Measurements from ENCODE around the gene HEXIM2. TPM values are rescaled to one million over a fixed set of nuclear protein-coding genes. Genes with fewer than 3 reads are reported as not detected.

The HEXIM2 gene
- total and polyA plus RNA-seq, 2 of the 13 experiments (the other 11 are each of a cell fraction or from before 2014, with no cell fraction given) = 27.1 to 32.4 TPM

GRCh38 chr17:45148183-45149036 lies 13.3 kb upstream of the HEXIM2 start, which contains the start of gene HEXIM1 (continued):
- no peak for TF ChIP-seq ZNF597 (CRISPR knock-in tag; IDR thresholded peaks at IDR 0.05)
- peak; percentile 93; the same call in 1 of the 2 replicates for TF ChIP-seq CBX5 (CRISPR knock-in tag; IDR thresholded peaks at IDR 0.05; ENCODE audit: borderline replicate concordance)
- TF ChIP-seq ZBTB49 (CRISPR knock-in tag; IDR thresholded peaks at IDR 0.05; ENCODE audit: borderline replicate concordance) = peak; percentile 74; the same call in 1 of the 2 replicates
- 0 out of 2 replicates have a peak, but pooled peaks have one; percentile 85 for TF ChIP-seq ZNF83 (CRISPR knock-in tag; IDR thresholded peaks at IDR 0.05; ENCODE audit: borderline replicate concordance)
- no peak for TF ChIP-seq RNF2 (conservative IDR thresholded peaks at IDR 0.05; ENCODE audit: low read depth)
- peak; percentile 79 for TF ChIP-seq TEAD2 (CRISPR knock-in tag; IDR thresholded peaks at IDR 0.05)
- TF ChIP-seq BCLAF1 (IDR thresholded peaks at IDR 0.05) = no peak
- TF ChIP-seq ZNF792 (CRISPR knock-in tag; IDR thresholded peaks at IDR 0.05) = peak; percentile 93
- TF ChIP-seq GABPB1 (CRISPR knock-in tag; IDR thresholded peaks at IDR 0.05) = peak; percentile 80
- TF ChIP-seq RBM22 (optimal IDR thresholded peaks at IDR 0.05; ENCODE audit: low read length) = peak; percentile 99
- no peak; the same call in 1 of the 2 replicates for TF ChIP-seq NFE2L2 (IDR thresholded peaks at IDR 0.05; ENCODE audit: low read length)
- TF ChIP-seq ZNF556 (CRISPR knock-in tag; IDR thresholded peaks at IDR 0.05; ENCODE audit: borderline replicate concordance) = no peak; the same call in 1 of the 2 replicates
- TF ChIP-seq TOPORS (CRISPR knock-in tag; IDR thresholded peaks at IDR 0.05) = no peak
- TF ChIP-seq HNF1B (CRISPR knock-in tag; IDR thresholded peaks at IDR 0.05) = peak; percentile 92
- no peak for TF ChIP-seq TCF7 (IDR thresholded peaks at IDR 0.05; ENCODE audit: low read depth)
- peak; percentile 89 for TF ChIP-seq HNRNPLL (IDR thresholded peaks at IDR 0.05; ENCODE audit: low read depth, low read length, poor library complexity, severe bottlenecking)
- peak; percentile 77; the same call in 1 of the 2 replicates for TF ChIP-seq ZSCAN29 (CRISPR knock-in tag; conservative IDR thresholded peaks at IDR 0.05)
- TF ChIP-seq BRF2 (CRISPR knock-in tag; IDR thresholded peaks at IDR 0.05) = peak; percentile 82; the same call in 1 of the 2 replicates
- TF ChIP-seq HCFC1 (IDR thresholded peaks at IDR 0.05; ENCODE audit: low read depth, low read length) = peak; percentile 91
- peak; percentile 88; the same call in 1 of the 2 replicates for TF ChIP-seq ZNF510 (CRISPR knock-in tag; IDR thresholded peaks at IDR 0.05; ENCODE audit: low read depth)
